MCF 10A (cell line): ENCODE data around the gene PRR19. TPM values are rescaled to one million over a fixed set of nuclear protein-coding genes. Genes with fewer than 3 reads are reported as not detected.
A peak's percentile ranks its signal among the peaks of the same experiment; 100 is the strongest.

ENCODE experiments used
- BruUV-seq: library from RNA; stranded (reverse); fragments of 400-500 nt; replicated peaks from 2 replicates; lab custom pipeline; 2021; lab: Mats Ljungman, UMichigan
- CTCF ChIA-PET: fragments of 300-600 bp; sonication (Branson Sonifier 250); formaldehyde crosslinking; extraction: SDS; loops from one replicate; lab custom pipeline; 2021; ENCODE audit warnings: antibody characterized with exemption, inconsistent platforms; lab: Yijun Ruan, JAX
- POLR2A ChIA-PET: fragments of 300-600, 350-650 bp; sonication (Branson Sonifier 250); formaldehyde crosslinking; extraction: SDS; loops from one replicate; lab custom pipeline; 2020; ENCODE audit warnings: antibody characterized with exemption, inconsistent platforms; lab: Yijun Ruan, JAX
- DNase-seq: peaks from one replicate; pipeline ENCODE4 v3.0.0-alpha.2; 2018; ENCODE audit not compliant: unreplicated experiment
- H3K27ac Mint-ChIP-seq: one replicate; pipeline ENCODE4 v1.8.0; 2022; ENCODE audit warnings: mild to moderate bottlenecking, low read depth, mixed read lengths; ENCODE audit not compliant: unreplicated experiment
- H3K27me3 Mint-ChIP-seq: one replicate; pipeline ENCODE4 v1.8.0; 2022; ENCODE audit warnings: mixed read lengths; ENCODE audit not compliant: insufficient read depth, unreplicated experiment
- H3K36me3 Mint-ChIP-seq: one replicate; pipeline ENCODE4 v1.8.0; 2022; ENCODE audit warnings: mild to moderate bottlenecking, moderate library complexity, mixed read lengths; ENCODE audit not compliant: insufficient read depth, unreplicated experiment
- H3K4me1 Mint-ChIP-seq: one replicate; pipeline ENCODE4 v1.8.0; 2022; ENCODE audit warnings: mixed read lengths; ENCODE audit not compliant: insufficient read depth, unreplicated experiment
- H3K4me3 Mint-ChIP-seq: one replicate; pipeline ENCODE4 v1.8.0; 2022; ENCODE audit warnings: mild to moderate bottlenecking, moderate library complexity, mixed read lengths; ENCODE audit not compliant: unreplicated experiment
- H3K9me3 Mint-ChIP-seq: one replicate; pipeline ENCODE4 v1.8.0; 2022; ENCODE audit warnings: mixed read lengths; ENCODE audit not compliant: unreplicated experiment
- CTCF ChIP-seq: fragments of 200-600 bp; IDR thresholded peaks from one replicate; pipeline ENCODE4 v1.8.0; 2022; ENCODE audit warnings: antibody characterized with exemption, mild to moderate bottlenecking; ENCODE audit not compliant: unreplicated experiment
- intact Hi-C: fragments of 100-400 bp; cut with micrococcal nuclease; formaldehyde crosslinking; loops from 2 replicates; pipeline ENCODE4 v1.14.1; 2022
- total RNA-seq: library from RNA; stranded (reverse); gene quantifications from 2 replicates; pipeline ENCODE4 v1.2.3, GENCODE V29; 2022

The PRR19 gene
- total RNA-seq, 1 experiment from 2014 or later, result 0.30 TPM

GRCh38 chr19:42344336-42344893 lies 42.5 kb downstream of the PRR19 start:
- no TSS peak for BruUV-seq
- POLR2A ChIA-PET, result no interaction called here
- CTCF ChIA-PET, result no interaction called here
- intact Hi-C loops, result no loop called here
- no peaks in the 10 kb centered on the region for H3K9me3 Mint-ChIP-seq
- no peak for TF ChIP-seq CTCF
- peaks cover 9% of the 10 kb centered on the region for H3K36me3 Mint-ChIP-seq
- H3K27ac Mint-ChIP-seq, result no peak overlapping the region
- H3K4me3 Mint-ChIP-seq, result no peak overlapping the region
- peaks cover 5% of the 10 kb centered on the region for H3K4me1 Mint-ChIP-seq
- no peaks in the 10 kb centered on the region for H3K27me3 Mint-ChIP-seq
- no peak for DNase-seq

DNA sequence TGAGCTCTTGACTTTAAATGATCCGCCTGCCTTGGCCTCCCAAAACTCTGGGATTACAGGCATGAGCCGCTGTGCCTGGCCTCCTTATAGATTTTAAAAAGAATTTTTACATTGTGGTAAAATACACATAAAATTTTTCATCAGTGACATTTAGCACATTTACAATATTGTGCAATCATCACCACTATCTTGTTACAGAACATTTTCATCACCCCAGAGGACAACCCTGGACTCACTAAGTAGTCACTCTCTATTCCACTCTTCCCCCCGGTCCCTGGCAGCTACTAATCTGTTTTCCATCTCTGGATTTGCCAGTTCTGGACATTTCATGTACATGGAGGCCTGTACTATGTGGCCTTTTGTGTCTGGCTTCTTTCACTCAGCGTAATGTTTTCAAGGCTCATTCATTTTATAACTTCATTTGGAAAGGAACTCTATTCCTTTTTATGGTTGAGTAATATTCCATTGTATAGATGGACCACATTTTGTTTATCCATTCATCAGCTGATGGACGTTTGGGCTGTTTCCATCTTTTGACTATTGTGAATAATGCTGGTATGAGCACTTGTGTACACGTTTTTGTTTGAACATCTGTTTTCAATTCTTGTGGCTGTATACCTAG lies 43.4 kb downstream of the PRR19 start:
- TF ChIP-seq CTCF, result no peak
- DNase-seq, result peak; percentile 10
- Mint-ChIP-seq H3K27ac (peak overlapping the region; percentile 43), H3K27me3 (no peaks in the 10 kb centered on the region), H3K9me3 (no peaks in the 10 kb centered on the region), H3K36me3 (peaks cover 9% of the 10 kb centered on the region), H3K4me1 (peaks cover 5% of the 10 kb centered on the region), H3K4me3 (no peak overlapping the region)
- no TSS peak for BruUV-seq
- CTCF ChIA-PET, result no interaction called here
- POLR2A ChIA-PET, result no interaction called here
- intact Hi-C loops, result no loop called here

- DNase-seq, result no peak
- ChIA-PET CTCF (no interaction called here), POLR2A (interaction anchor here (0.6 kb wide), 1 partner anchor 1528 kb away, joined by 3 read pairs; no protein-coding TSS in a partner anchor)
- TF ChIP-seq CTCF, result no peak
- intact Hi-C loops, result no loop called here
- no TSS peak for BruUV-seq
- Mint-ChIP-seq H3K36me3 (peaks cover 6% of the 10 kb centered on the region), H3K4me1 (peaks cover 11% of the 10 kb centered on the region), H3K27me3 (no peaks in the 10 kb centered on the region), H3K27ac (no peak overlapping the region), H3K4me3 (no peak overlapping the region), H3K9me3 (no peaks in the 10 kb centered on the region)
These were observed 46.3 kb downstream of the PRR19 start for GRCh38 chr19:42348211-42348610.

DNA sequence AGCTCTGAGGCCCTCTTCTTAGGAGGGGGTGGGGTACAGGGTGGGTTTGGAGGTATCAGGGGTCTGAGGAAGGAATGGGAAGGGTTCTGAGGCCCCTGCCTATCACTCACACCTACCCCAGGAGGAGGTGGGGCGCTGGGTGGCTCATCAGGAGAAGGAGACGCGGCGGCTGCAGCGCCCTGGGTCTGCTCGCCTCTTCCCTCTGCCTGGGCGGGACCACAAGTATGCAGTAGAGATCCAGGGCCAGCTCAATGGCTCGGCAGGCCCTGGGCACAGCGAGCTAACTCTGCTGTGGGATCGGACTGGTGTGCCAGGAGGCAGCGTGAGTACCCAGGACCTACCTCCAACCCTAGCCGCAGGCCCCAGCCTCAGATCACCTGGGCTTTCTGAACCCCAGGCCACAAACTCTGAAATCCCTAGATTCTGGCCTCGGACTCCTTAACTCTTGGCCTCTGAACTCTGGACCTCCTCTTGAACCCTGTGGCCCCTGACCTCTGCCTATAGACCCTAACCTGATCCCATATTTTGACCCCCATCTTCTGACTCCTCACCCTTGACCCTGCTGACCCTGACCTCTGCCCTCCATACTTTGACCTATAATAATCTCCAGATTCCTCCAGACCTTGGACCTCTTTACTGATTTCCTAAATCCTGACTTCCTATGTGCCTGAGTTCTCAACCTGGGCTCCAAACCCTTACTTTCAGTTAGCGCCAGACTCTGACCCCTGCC lies 47.6 kb downstream of the PRR19 start:
- Mint-ChIP-seq H3K27ac (no peak overlapping the region), H3K27me3 (no peaks in the 10 kb centered on the region), H3K36me3 (peaks cover 14% of the 10 kb centered on the region), H3K9me3 (no peaks in the 10 kb centered on the region), H3K4me1 (peaks cover 11% of the 10 kb centered on the region), H3K4me3 (no peak overlapping the region)
- intact Hi-C loops, result no loop called here
- no TSS peak for BruUV-seq
- DNase-seq, result no peak
- ChIA-PET CTCF (interaction anchor here (0.6 kb wide), 1 partner anchor 53 kb away, joined by 3 read pairs; no protein-coding TSS in a partner anchor), POLR2A (no interaction called here)
- TF ChIP-seq CTCF, result no peak
